Calu3 (cell line): Measurements from ENCODE around the gene ABAT. TPM values are rescaled to one million over a fixed set of nuclear protein-coding genes. Genes with fewer than 3 reads are reported as not detected.

Experiments used
- BruUV-seq: library from RNA; stranded (reverse); fragments of 400-500 nt; replicated peaks from 2 replicates; lab custom pipeline; 2021; lab: Mats Ljungman, UMichigan
- CTCF ChIA-PET: fragments of 300-600 bp; sonication (Branson Sonifier 250); formaldehyde crosslinking; loops from one replicate; lab custom pipeline; 2022; ENCODE audit warnings: antibody characterized with exemption; lab: Charles Lee
- DNase-seq: peaks from one replicate; pipeline ENCODE4 v3.0.0; 2022
- H3K27ac Mint-ChIP-seq: one replicate; pipeline ENCODE4 v1.8.0; 2022; ENCODE audit warnings: mixed read lengths; ENCODE audit not compliant: unreplicated experiment
- H3K27me3 Mint-ChIP-seq: one replicate; pipeline ENCODE4 v1.8.0; 2022; ENCODE audit warnings: mixed read lengths; ENCODE audit not compliant: unreplicated experiment
- H3K36me3 Mint-ChIP-seq: one replicate; pipeline ENCODE4 v1.8.0; 2022; ENCODE audit warnings: mild to moderate bottlenecking, moderate library complexity, mixed read lengths; ENCODE audit not compliant: insufficient read depth, unreplicated experiment
- H3K4me1 Mint-ChIP-seq: one replicate; pipeline ENCODE4 v1.8.0; 2022; ENCODE audit warnings: mild to moderate bottlenecking, low read depth, mixed read lengths; ENCODE audit not compliant: unreplicated experiment
- H3K4me3 Mint-ChIP-seq: one replicate; pipeline ENCODE4 v1.8.0; 2022; ENCODE audit warnings: mild to moderate bottlenecking, low read depth, moderate library complexity, mixed read lengths; ENCODE audit not compliant: unreplicated experiment
- H3K9me3 Mint-ChIP-seq: one replicate; pipeline ENCODE4 v1.8.0; 2022; ENCODE audit warnings: low read depth, mixed read lengths; ENCODE audit not compliant: unreplicated experiment
- CTCF ChIP-seq: fragments of 200-600 bp; IDR thresholded peaks from one replicate; pipeline ENCODE4 v1.8.0; 2022; ENCODE audit warnings: antibody characterized with exemption; ENCODE audit not compliant: unreplicated experiment
- intact Hi-C: fragments of 100-400 bp; cut with micrococcal nuclease; formaldehyde crosslinking; loops from one replicate; pipeline ENCODE4 v1.10.0; 2022; ENCODE audit not compliant: unreplicated experiment
- total RNA-seq: library from RNA; stranded (reverse); gene quantifications from 2 replicates; pipeline ENCODE4 v1.2.3, GENCODE V29; 2022

ABAT gene
- total RNA-seq, 1 experiment from 2014 or later: 12.6 TPM

DNA sequence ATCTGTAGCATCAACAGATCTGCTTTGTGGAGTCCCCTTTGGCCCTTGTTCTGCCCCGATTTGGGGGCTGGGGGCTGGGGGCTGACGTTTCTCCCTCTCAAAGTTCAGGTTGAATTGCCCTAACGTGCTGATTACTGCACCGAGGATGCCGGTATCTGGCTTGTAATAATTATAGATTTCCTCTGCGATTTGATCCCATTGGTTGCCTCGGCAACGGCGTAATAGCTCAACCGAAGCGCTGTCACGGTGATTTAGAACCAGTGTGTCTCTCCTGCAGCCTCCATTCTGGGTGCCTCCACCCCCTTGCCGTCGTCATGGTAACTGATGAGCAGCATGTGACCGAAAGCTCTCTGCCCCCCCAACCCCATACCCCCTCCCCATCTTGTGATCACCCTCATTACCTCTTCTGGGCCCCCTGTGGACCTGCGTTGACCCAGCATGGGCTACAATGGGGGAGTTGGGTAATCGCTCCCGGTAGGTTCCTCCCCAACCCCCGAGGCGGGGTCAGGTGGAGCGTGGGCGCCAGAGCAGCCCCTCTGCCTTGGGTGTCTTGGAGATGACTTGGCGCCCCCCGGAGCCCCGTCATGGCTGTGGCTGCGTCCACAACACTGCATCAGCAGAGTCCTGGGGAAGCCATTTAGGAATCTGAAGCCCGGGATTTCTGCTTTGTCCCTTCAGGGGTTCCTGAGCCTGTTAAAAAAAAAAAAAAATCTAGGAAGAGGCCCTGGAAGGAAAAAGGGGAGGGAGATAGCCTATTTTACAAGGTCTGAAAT, 38.4 kb downstream of the ABAT start:
- Mint-ChIP-seq H3K9me3 (peaks cover 5% of the 10 kb centered on the region), H3K4me1 (no peaks in the 10 kb centered on the region), H3K27me3 (peaks cover 14% of the 10 kb centered on the region), H3K27ac (no peak overlapping the region), H3K36me3 (no peaks in the 10 kb centered on the region), H3K4me3 (no peak overlapping the region)
- no peak for TF ChIP-seq CTCF
- no peak for DNase-seq
- intact Hi-C loops: no loop called here
- CTCF ChIA-PET: interaction anchor here (0.5 kb wide), 1 partner anchor 73 kb away, joined by 3 read pairs; no protein-coding TSS in a partner anchor
- BruUV-seq: no TSS peak

- DNase-seq: no peak
- Mint-ChIP-seq H3K9me3 (peaks cover 5% of the 10 kb centered on the region), H3K27ac (no peak overlapping the region), H3K27me3 (peaks cover 14% of the 10 kb centered on the region), H3K4me3 (no peak overlapping the region), H3K4me1 (no peaks in the 10 kb centered on the region), H3K36me3 (no peaks in the 10 kb centered on the region)
- no peak for TF ChIP-seq CTCF
- intact Hi-C loops: no loop called here
- CTCF ChIA-PET: no interaction called here
- no TSS peak for BruUV-seq
These were observed 39.3 kb downstream of the ABAT start for GRCh38 chr16:8713635-8714172.

GRCh38 chr16:8714174-8714573, 39.8 kb downstream of the ABAT start:
- intact Hi-C loops: no loop called here
- no peaks in the 10 kb centered on the region for H3K4me1 Mint-ChIP-seq
- H3K27ac Mint-ChIP-seq: no peak overlapping the region
- no peak overlapping the region for H3K4me3 Mint-ChIP-seq
- CTCF ChIA-PET: interaction anchor here (0.6 kb wide), 1 partner anchor 40 kb away, joined by 3 read pairs; no protein-coding TSS in a partner anchor
- no peak for DNase-seq
- no peaks in the 10 kb centered on the region for H3K36me3 Mint-ChIP-seq
- TF ChIP-seq CTCF: no peak
- peaks cover 5% of the 10 kb centered on the region for H3K9me3 Mint-ChIP-seq
- peaks cover 14% of the 10 kb centered on the region for H3K27me3 Mint-ChIP-seq
- BruUV-seq: no TSS peak

GRCh38 chr16:8714807-8715206, 40.4 kb downstream of the ABAT start:
- no peak for DNase-seq
- H3K27ac Mint-ChIP-seq: no peak overlapping the region
- no peak for TF ChIP-seq CTCF
- peaks cover 14% of the 10 kb centered on the region for H3K27me3 Mint-ChIP-seq
- no peaks in the 10 kb centered on the region for H3K36me3 Mint-ChIP-seq
- CTCF ChIA-PET: interaction anchor here (0.6 kb wide), 1 partner anchor 39 kb away, joined by 3 read pairs; no protein-coding TSS in a partner anchor
- no TSS peak for BruUV-seq
- no peaks in the 10 kb centered on the region for H3K4me1 Mint-ChIP-seq
- intact Hi-C loops: no loop called here
- H3K9me3 Mint-ChIP-seq: peaks cover 5% of the 10 kb centered on the region
- no peak overlapping the region for H3K4me3 Mint-ChIP-seq
